ES-I3 (cell line): ENCODE measurements around the gene ALOX12B.

Experiments used
- H3K36me3 ChIP-seq: 2 replicates; pipeline ENCODE4 v1.6.1; 2013; ENCODE audit warnings: mild to moderate bottlenecking, low read length, control low read depth, moderate library complexity; ENCODE audit not compliant: insufficient read depth
- H3K4me1 ChIP-seq: 2 replicates; pipeline ENCODE4 v1.6.1; 2013; ENCODE audit warnings: mild to moderate bottlenecking, control low read depth, low read length; ENCODE audit not compliant: insufficient read depth
- H3K9ac ChIP-seq: 2 replicates; pipeline ENCODE4 v1.6.1; 2013; ENCODE audit warnings: low read depth, mild to moderate bottlenecking, low read length, moderate library complexity
- H3K9me3 ChIP-seq: 2 replicates; pipeline ENCODE4 v1.6.1; 2013; ENCODE audit warnings: mild to moderate bottlenecking, low read length, moderate library complexity; ENCODE audit not compliant: control insufficient read depth, insufficient read depth

The ALOX12B gene

GRCh38 chr17:8122422-8122923 is 35.0 kb upstream of the ALOX12B start:
- Histone ChIP-seq H3K9me3 (no peaks in the 10 kb centered on the region), H3K4me1 (no peaks in the 10 kb centered on the region), H3K9ac (peak overlapping the region; percentile 59; the same call in 1 of the 2 replicates), H3K36me3 (no peaks in the 10 kb centered on the region)

- H3K36me3 ChIP-seq: no peaks in the 10 kb centered on the region
- peak overlapping the region; percentile 59; the same call in 1 of the 2 replicates for H3K9ac ChIP-seq
- H3K4me1 ChIP-seq: no peaks in the 10 kb centered on the region
- no peaks in the 10 kb centered on the region for H3K9me3 ChIP-seq
These were observed 34.3 kb upstream of the ALOX12B start for GRCh38 chr17:8121681-8122421.

- Histone ChIP-seq H3K4me1 (no peaks in the 10 kb centered on the region), H3K9me3 (no peaks in the 10 kb centered on the region), H3K9ac (peak overlapping the region; percentile 81; the same call in 1 of the 2 replicates), H3K36me3 (no peaks in the 10 kb centered on the region)
These were observed 33.8 kb upstream of the ALOX12B start for GRCh38 chr17:8121407-8121680.

- Histone ChIP-seq H3K4me1 (no peaks in the 10 kb centered on the region), H3K9ac (peak overlapping the region; percentile 81), H3K36me3 (no peaks in the 10 kb centered on the region), H3K9me3 (no peaks in the 10 kb centered on the region)
These were observed 33.2 kb upstream of the ALOX12B start for GRCh38 chr17:8120520-8121406.

GRCh38 chr17:8119581-8120519 is 32.3 kb upstream of the ALOX12B start:
- Histone ChIP-seq H3K9me3 (no peaks in the 10 kb centered on the region), H3K9ac (peak overlapping the region; percentile 81), H3K36me3 (no peaks in the 10 kb centered on the region), H3K4me1 (no peaks in the 10 kb centered on the region)

- Histone ChIP-seq H3K4me1 (no peaks in the 10 kb centered on the region), H3K9ac (peak overlapping the region; percentile 75; the same call in 1 of the 2 replicates), H3K36me3 (no peaks in the 10 kb centered on the region), H3K9me3 (no peaks in the 10 kb centered on the region)
These were observed 31.5 kb upstream of the ALOX12B start for GRCh38 chr17:8118769-8119580.

- no peaks in the 10 kb centered on the region for H3K9me3 ChIP-seq
- no peaks in the 10 kb centered on the region for H3K36me3 ChIP-seq
- peak within 1 kb of the TSS; percentile 75; the same call in 1 of the 2 replicates for H3K9ac ChIP-seq
- no peaks in the 10 kb centered on the region for H3K4me1 ChIP-seq
These were observed 30.7 kb upstream of the ALOX12B start, which contains the start of gene ALOXE3 for GRCh38 chr17:8117980-8118768. TSS of gene ALOXE3 (minus strand) at chr17:8118514. CDS start at chr17:8117990, 524 bp downstream.

- Histone ChIP-seq H3K36me3 (no peaks in the 10 kb centered on the region), H3K9ac (peak overlapping the region; percentile 75; the same call in 1 of the 2 replicates), H3K4me1 (no peaks in the 10 kb centered on the region)
These were observed 30.0 kb upstream of the ALOX12B start for GRCh38 chr17:8117367-8117979.

GRCh38 chr17:8116776-8117175 is 29.3 kb upstream of the ALOX12B start:
- H3K36me3 ChIP-seq: no peaks in the 10 kb centered on the region
- no peaks in the 10 kb centered on the region for H3K9me3 ChIP-seq
- H3K9ac ChIP-seq: no peak overlapping the region; the same call in 1 of the 2 replicates
- H3K4me1 ChIP-seq: no peaks in the 10 kb centered on the region

More at GRCh38 chr17:8117367-8117979, 30.0 kb upstream of the ALOX12B start:
- H3K9me3 ChIP-seq: no peaks in the 10 kb centered on the region

- Histone ChIP-seq H3K9ac (no peak overlapping the region), H3K9me3 (no peaks in the 10 kb centered on the region), H3K36me3 (no peaks in the 10 kb centered on the region), H3K4me1 (no peaks in the 10 kb centered on the region)
These were observed 23.4 kb upstream of the ALOX12B start for GRCh38 chr17:8110907-8111306.

- Histone ChIP-seq H3K9me3 (no peaks in the 10 kb centered on the region), H3K36me3 (no peaks in the 10 kb centered on the region)
These were observed 22.9 kb upstream of the ALOX12B start for GRCh38 chr17:8110456-8110804.

GRCh38 chr17:8109661-8110455 is 22.3 kb upstream of the ALOX12B start:
- Histone ChIP-seq H3K36me3 (no peaks in the 10 kb centered on the region), H3K4me1 (no peaks in the 10 kb centered on the region), H3K9me3 (no peaks in the 10 kb centered on the region), H3K9ac (peak overlapping the region; percentile 61)

More at GRCh38 chr17:8110456-8110804, 22.9 kb upstream of the ALOX12B start:
- Histone ChIP-seq H3K9ac (no peak overlapping the region), H3K4me1 (no peaks in the 10 kb centered on the region)
